HepG2 (cell line): Measurements from ENCODE around the gene NTN3. TPM values are rescaled to one million over a fixed set of nuclear protein-coding genes. Genes with fewer than 3 reads are reported as not detected.
A peak's percentile ranks its signal among the peaks of the same experiment; 100 is the strongest.

Experiments used
- HIVEP1 ChIP-seq: sonication (generic); formaldehyde crosslinking; IDR thresholded peaks from 2 replicates; pipeline ENCODE4 v1.4.0; 2020; ENCODE audit warnings: mild to moderate bottlenecking, missing genetic modification reagents
- HOXA9 ChIP-seq: sonication (generic); formaldehyde crosslinking; IDR thresholded peaks from 2 replicates; pipeline ENCODE4 v1.8.1; 2022; ENCODE audit warnings: missing genetic modification reagents, mild to moderate bottlenecking, moderate library complexity, borderline replicate concordance
- MAFF ChIP-seq: IDR thresholded peaks from 2 replicates; pipeline ENCODE4 v1.6.1; 2011; ENCODE audit warnings: low read depth, low read length, improper control_type of control experiment
- MIXL1 ChIP-seq: IDR thresholded peaks from 2 replicates; pipeline ENCODE4 v1.6.1; 2016
- MLLT10 ChIP-seq: sonication (generic); formaldehyde crosslinking; IDR thresholded peaks from 2 replicates; pipeline ENCODE4 v1.4.0; 2020; ENCODE audit warnings: missing genetic modification reagents
- NKX3-1 ChIP-seq: sonication (generic); formaldehyde crosslinking; IDR thresholded peaks from 2 replicates; pipeline ENCODE4 v1.5.0; 2020; ENCODE audit warnings: missing genetic modification reagents
- NR2C2 ChIP-seq: sonication (generic); formaldehyde crosslinking; IDR thresholded peaks from 2 replicates; pipeline ENCODE4 v1.4.0; 2020; ENCODE audit warnings: missing genetic modification reagents, mild to moderate bottlenecking, moderate library complexity, borderline replicate concordance
- POLR2G ChIP-seq: fragments of 200-400 bp; formaldehyde crosslinking; IDR thresholded peaks from 2 replicates; pipeline ENCODE4 v1.6.1; 2018; ENCODE audit warnings: mild to moderate bottlenecking, low read depth, low read length, moderate library complexity
- ZBTB33 ChIP-seq: sonication (generic); formaldehyde crosslinking; IDR thresholded peaks from 2 replicates; pipeline ENCODE4 v1.4.0; 2020; ENCODE audit warnings: missing genetic modification reagents
- ZMYM3 ChIP-seq: sonication (generic); formaldehyde crosslinking; IDR thresholded peaks from 2 replicates; pipeline ENCODE4 v1.5.1; 2020; ENCODE audit warnings: mild to moderate bottlenecking, missing genetic modification reagents
- ZNF576 ChIP-seq: sonication (generic); formaldehyde crosslinking; IDR thresholded peaks from 2 replicates; pipeline ENCODE4 v1.4.0; 2020; ENCODE audit warnings: mild to moderate bottlenecking, missing genetic modification reagents
- ZNF670 ChIP-seq: sonication (generic); formaldehyde crosslinking; IDR thresholded peaks from 2 replicates; pipeline ENCODE4 v1.8.0; 2022; ENCODE audit warnings: mild to moderate bottlenecking, missing genetic modification reagents, borderline replicate concordance
- ZNF747 ChIP-seq: sonication (generic); formaldehyde crosslinking; IDR thresholded peaks from 2 replicates; pipeline ENCODE4 v1.8.1; 2023; ENCODE audit warnings: missing genetic modification reagents, mild to moderate bottlenecking, borderline replicate concordance
- ZNF761 ChIP-seq: sonication (generic); formaldehyde crosslinking; conservative IDR thresholded peaks from 2 replicates; pipeline ENCODE4 v1.4.0; 2020; ENCODE audit warnings: mild to moderate bottlenecking, missing genetic modification reagents
- ZNF776 ChIP-seq: sonication (generic); formaldehyde crosslinking; IDR thresholded peaks from 2 replicates; pipeline ENCODE4 v1.4.0; 2020; ENCODE audit warnings: mild to moderate bottlenecking, missing genetic modification reagents
- ZNF780A ChIP-seq: sonication (generic); formaldehyde crosslinking; IDR thresholded peaks from 2 replicates; pipeline ENCODE4 v1.8.0; 2022; ENCODE audit warnings: mild to moderate bottlenecking, missing genetic modification reagents, moderate library complexity
- ZNF790 ChIP-seq: sonication (generic); formaldehyde crosslinking; IDR thresholded peaks from 2 replicates; pipeline ENCODE4 v1.8.0; 2022; ENCODE audit warnings: missing genetic modification reagents, mild to moderate bottlenecking, borderline replicate concordance
- polyA plus RNA-seq, 8 experiments: library from polyadenylated mRNA; depleted of rRNA in 3 of 8; stranded (reverse) in 7 of 8; unstranded in 1 of 8; fragments of >200 nt; fragmentation: Illumina TruSeq in 4 of 8; extraction: Trizol in 4 of 8; gene quantifications; 2 replicates each; pipeline versions ENCODE4 v1.2.1 to v1.2.3, GENCODE V29; 2011 to 2016; ENCODE audit warnings: low read depth in 4 of 8, missing spikeins in 1 of 8, mixed read lengths in 1 of 8; ENCODE audit not compliant: insufficient read depth in 1 of 8
- total RNA-seq, 5 experiments: library from RNA; depleted of rRNA; stranded (reverse); fragments of >200 nt; fragmentation: Illumina TruSeq; extraction: Trizol; gene quantifications; 2 replicates each; pipeline ENCODE4 v1.2.3, GENCODE V29; 2016; ENCODE audit warnings: low read depth in 1 of 5
- TF ChIP-seq, protein P1 (sequence below): sonication (generic); formaldehyde crosslinking; IDR thresholded peaks from 2 replicates; pipeline ENCODE4 v1.5.0; 2020; ENCODE audit warnings: mild to moderate bottlenecking, missing genetic modification reagents
- TF ChIP-seq, protein P2 (sequence below): sonication (generic); formaldehyde crosslinking; IDR thresholded peaks from 2 replicates; pipeline ENCODE4 v1.8.1; 2023; ENCODE audit warnings: mild to moderate bottlenecking, missing genetic modification reagents
- TF ChIP-seq, protein P3 (sequence below): sonication (generic); formaldehyde crosslinking; IDR thresholded peaks from 2 replicates; pipeline ENCODE4 v1.5.0; 2020; ENCODE audit warnings: missing genetic modification reagents

NTN3 gene
- total and polyA plus RNA-seq, 2 of the 13 experiments (the other 11 are each of a cell fraction or from before 2014, with no cell fraction given), result 0.09 to 0.20 TPM

DNA sequence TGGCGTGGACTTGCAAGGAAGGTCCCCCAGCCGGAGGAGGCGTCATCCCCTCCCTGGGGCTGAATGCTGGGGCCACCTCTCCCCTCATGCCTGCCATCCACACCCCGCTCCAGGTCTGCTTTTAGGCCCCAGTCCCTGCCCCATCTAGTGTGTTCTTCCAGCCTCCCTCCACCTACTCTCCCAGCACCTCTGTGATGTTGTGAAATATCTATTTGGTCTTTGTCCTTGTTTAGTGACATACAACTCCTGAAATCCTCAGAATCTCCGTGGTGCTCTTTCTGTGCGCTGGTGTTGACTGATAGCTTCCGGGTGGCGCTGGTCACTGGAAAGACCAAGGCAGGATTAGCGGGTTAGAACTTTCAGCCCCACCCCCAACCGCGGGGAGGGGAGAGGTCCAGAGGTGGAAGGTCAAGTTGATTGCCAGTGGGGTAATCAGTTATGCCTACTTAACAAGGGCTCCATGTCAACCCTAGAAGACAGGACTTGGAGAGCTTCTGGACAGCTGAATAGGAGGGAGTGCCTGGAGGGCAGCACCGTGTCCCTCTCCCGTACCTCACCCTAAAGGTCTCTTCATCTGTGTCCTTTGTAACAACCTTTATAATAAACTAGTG is 13.9 kb downstream of the NTN3 start (continued):
- TF ChIP-seq NKX3-1 (no peak), ZNF576 (CRISPR knock-in tag) (no peak), MIXL1 (CRISPR knock-in tag) (peak; percentile 38; the same call in 1 of the 2 replicates), ZNF776 (no peak), ZNF780A (no peak), ZMYM3 (CRISPR knock-in tag) (peak; percentile 15; the same call in 1 of the 2 replicates), MLLT10 (CRISPR knock-in tag) (no peak), HIVEP1 (peak; percentile 90), NR2C2 (CRISPR knock-in tag) (peak; percentile 97), ZNF747 (CRISPR knock-in tag) (no peak; the same call in 1 of the 2 replicates), HOXA9 (no peak), ZNF790 (CRISPR knock-in tag) (no peak), ZBTB33 (CRISPR knock-in tag) (peak; percentile 71), ZNF670 (no peak; the same call in 1 of the 2 replicates), POLR2G (0 out of 2 replicates have a peak, but pooled peaks have one; percentile 25), ZNF761 (no peak), MAFF (no peak)
- TF ChIP-seq, protein P1, sequence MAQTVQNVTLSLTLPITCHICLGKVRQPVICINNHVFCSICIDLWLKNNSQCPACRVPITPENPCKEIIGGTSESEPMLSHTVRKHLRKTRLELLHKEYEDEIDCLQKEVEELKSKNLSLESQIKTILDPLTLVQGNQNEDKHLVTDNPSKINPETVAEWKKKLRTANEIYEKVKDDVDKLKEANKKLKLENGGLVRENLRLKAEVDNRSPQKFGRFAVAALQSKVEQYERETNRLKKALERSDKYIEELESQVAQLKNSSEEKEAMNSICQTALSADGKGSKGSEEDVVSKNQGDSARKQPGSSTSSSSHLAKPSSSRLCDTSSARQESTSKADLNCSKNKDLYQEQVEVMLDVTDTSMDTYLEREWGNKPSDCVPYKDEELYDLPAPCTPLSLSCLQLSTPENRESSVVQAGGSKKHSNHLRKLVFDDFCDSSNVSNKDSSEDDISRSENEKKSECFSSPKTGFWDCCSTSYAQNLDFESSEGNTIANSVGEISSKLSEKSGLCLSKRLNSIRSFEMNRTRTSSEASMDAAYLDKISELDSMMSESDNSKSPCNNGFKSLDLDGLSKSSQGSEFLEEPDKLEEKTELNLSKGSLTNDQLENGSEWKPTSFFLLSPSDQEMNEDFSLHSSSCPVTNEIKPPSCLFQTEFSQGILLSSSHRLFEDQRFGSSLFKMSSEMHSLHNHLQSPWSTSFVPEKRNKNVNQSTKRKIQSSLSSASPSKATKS (CRISPR knock-in tag), result no peak
- TF ChIP-seq, protein P2, sequence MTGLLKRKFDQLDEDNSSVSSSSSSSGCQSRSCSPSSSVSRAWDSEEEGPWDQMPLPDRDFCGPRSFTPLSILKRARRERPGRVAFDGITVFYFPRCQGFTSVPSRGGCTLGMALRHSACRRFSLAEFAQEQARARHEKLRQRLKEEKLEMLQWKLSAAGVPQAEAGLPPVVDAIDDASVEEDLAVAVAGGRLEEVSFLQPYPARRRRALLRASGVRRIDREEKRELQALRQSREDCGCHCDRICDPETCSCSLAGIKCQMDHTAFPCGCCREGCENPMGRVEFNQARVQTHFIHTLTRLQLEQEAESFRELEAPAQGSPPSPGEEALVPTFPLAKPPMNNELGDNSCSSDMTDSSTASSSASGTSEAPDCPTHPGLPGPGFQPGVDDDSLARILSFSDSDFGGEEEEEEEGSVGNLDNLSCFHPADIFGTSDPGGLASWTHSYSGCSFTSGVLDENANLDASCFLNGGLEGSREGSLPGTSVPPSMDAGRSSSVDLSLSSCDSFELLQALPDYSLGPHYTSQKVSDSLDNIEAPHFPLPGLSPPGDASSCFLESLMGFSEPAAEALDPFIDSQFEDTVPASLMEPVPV (CRISPR knock-in tag), result no peak
- TF ChIP-seq, protein P3, sequence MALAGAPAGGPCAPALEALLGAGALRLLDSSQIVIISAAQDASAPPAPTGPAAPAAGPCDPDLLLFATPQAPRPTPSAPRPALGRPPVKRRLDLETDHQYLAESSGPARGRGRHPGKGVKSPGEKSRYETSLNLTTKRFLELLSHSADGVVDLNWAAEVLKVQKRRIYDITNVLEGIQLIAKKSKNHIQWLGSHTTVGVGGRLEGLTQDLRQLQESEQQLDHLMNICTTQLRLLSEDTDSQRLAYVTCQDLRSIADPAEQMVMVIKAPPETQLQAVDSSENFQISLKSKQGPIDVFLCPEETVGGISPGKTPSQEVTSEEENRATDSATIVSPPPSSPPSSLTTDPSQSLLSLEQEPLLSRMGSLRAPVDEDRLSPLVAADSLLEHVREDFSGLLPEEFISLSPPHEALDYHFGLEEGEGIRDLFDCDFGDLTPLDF, result no peak
